AG09309 (cell line): ENCODE data around the gene CNTNAP2.

Experiments used
- DNase-seq: peaks from one replicate; pipeline ENCODE4 v3.0.0-alpha.2; 2010; ENCODE audit warnings: low read depth
- H3K4me3 ChIP-seq: 2 replicates; pipeline ENCODE4 v1.5.1; 2011; ENCODE audit warnings: mild to moderate bottlenecking, low read depth, low read length, moderate library complexity; ENCODE audit not compliant: control insufficient read depth
- CTCF ChIP-seq: IDR thresholded peaks from 2 replicates; pipeline ENCODE4 v1.5.1; 2011; ENCODE audit warnings: mild to moderate bottlenecking, low read depth, low read length, inconsistent platforms; ENCODE audit not compliant: insufficient read depth, control insufficient read depth; ENCODE audit errors: missing control alignments

CNTNAP2 gene

GRCh38 chr7:147997636-147998035 lies 1881.0 kb downstream of the CNTNAP2 start:
- TF ChIP-seq CTCF: no peak
- no peak for DNase-seq
- H3K4me3 ChIP-seq: no peak overlapping the region

GRCh38 chr7:147999962-148000361 lies 1883.4 kb downstream of the CNTNAP2 start:
- DNase-seq: no peak
- no peak overlapping the region for H3K4me3 ChIP-seq
- no peak for TF ChIP-seq CTCF

- no peak for TF ChIP-seq CTCF
- DNase-seq: no peak
- H3K4me3 ChIP-seq: no peak overlapping the region
Measured at GRCh38 chr7:148011753-148012152, 1895.2 kb downstream of the CNTNAP2 start.

- TF ChIP-seq CTCF: no peak
- no peak overlapping the region for H3K4me3 ChIP-seq
- DNase-seq: no peak
Measured at GRCh38 chr7:148014001-148014400, 1897.4 kb downstream of the CNTNAP2 start.

- no peak overlapping the region for H3K4me3 ChIP-seq
- TF ChIP-seq CTCF: no peak
- DNase-seq: no peak
Measured at GRCh38 chr7:148014541-148014940, 1897.9 kb downstream of the CNTNAP2 start.

- TF ChIP-seq CTCF: no peak
- no peak overlapping the region for H3K4me3 ChIP-seq
- DNase-seq: no peak
Measured at GRCh38 chr7:148017126-148017525, 1900.5 kb downstream of the CNTNAP2 start.

GRCh38 chr7:148020679-148021078 lies 1904.1 kb downstream of the CNTNAP2 start:
- no peak for TF ChIP-seq CTCF
- DNase-seq: no peak
- H3K4me3 ChIP-seq: no peak overlapping the region
